KBM-7 (cell line): Measurements from ENCODE around the gene CASZ1.

Experiments
- DNase-seq: peaks from one replicate; pipeline ENCODE4 v3.0.0-alpha.2; 2015
- in situ Hi-C: fragments of 300-500 bp; cut with MboI; formaldehyde crosslinking; loops from 2 replicates; pipeline ENCODE4 v1.14.3; 2020; ENCODE audit warnings: low sequenced_read_pairs, low pct_unique_long_range_greater_than_20kb, mixed read lengths

The CASZ1 gene

DNA sequence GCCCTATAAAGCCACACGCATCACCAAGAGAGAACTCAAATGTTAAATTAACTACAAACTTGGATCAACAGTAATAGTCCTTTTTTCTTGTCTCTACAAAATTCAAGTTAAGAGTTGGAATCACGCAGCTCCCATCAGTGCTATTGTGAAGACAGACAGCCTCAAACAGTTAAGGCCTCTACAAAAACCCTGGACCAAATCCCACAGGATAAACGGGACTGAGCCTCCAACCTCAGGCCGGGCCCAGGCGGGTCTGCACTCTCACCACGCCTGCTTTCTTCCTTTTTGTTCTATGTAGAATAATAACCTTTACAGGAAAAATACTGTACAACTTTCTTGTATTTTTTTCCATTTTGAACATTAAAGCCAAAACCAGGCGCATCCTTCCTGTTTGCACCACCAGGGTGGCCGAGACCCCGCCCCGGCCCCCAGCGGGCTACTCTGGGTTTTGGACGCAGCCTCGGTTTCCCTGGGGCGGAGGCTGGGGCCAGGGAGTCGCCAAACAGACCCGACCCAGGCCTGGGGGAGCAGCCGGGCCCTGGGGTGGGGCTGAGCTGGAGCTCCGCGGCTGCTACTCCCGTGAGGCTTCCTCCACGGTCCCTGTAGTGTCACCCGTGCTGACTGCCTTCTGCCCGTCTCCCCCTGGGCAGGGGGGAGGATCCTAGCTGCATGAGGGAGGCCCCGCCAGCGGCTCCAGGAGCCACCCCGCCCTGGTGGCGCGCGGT lies 158.4 kb downstream of the CASZ1 start:
- in situ Hi-C loops = no loop called here

DNA sequence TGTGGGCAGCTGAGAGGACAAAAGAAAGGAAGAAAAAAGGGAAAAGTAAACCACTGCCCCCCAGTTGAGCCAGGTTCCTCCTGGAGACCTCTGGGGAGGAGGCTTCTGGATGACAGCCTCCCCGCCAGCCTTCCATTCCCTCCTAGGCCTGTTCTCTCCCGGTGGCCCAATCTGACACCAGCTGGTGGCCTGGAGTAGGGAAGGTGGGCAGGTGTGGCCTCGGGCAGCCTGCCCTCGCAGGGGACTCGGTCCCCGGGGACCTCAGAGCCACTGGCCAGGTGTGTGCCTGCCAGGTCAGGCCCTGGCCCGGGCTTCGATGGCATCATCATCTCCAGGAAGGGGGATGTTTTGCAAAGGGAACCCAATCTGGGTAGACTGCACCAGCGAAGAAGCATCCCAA lies 159.0 kb downstream of the CASZ1 start:
- in situ Hi-C loops = no loop called here
- DNase-seq = no peak

More for the DNA sequence above, 158.4 kb downstream of the CASZ1 start:
- no peak for DNase-seq

DNA sequence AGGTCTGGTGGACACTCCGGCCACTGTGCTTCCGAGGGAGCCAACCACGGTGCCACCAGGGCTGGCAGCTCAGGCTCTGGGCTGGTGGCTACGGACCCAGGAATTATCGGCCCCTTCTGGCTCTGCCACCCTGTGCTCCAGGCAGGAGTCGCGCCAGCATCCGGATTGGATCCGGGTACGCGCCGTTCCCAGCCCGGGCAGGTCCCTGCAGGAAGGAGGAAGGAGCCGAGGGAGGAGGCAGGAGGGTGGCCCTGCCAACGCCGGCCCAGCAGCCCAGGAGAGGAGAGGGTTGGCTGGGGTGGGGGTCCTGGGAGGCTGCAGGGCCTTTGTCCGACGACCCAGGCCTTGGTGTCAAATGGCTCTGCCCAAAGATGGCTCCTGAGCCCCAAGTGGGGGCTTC lies 160.5 kb downstream of the CASZ1 start:
- in situ Hi-C loops = no loop called here
- DNase-seq = no peak

DNA sequence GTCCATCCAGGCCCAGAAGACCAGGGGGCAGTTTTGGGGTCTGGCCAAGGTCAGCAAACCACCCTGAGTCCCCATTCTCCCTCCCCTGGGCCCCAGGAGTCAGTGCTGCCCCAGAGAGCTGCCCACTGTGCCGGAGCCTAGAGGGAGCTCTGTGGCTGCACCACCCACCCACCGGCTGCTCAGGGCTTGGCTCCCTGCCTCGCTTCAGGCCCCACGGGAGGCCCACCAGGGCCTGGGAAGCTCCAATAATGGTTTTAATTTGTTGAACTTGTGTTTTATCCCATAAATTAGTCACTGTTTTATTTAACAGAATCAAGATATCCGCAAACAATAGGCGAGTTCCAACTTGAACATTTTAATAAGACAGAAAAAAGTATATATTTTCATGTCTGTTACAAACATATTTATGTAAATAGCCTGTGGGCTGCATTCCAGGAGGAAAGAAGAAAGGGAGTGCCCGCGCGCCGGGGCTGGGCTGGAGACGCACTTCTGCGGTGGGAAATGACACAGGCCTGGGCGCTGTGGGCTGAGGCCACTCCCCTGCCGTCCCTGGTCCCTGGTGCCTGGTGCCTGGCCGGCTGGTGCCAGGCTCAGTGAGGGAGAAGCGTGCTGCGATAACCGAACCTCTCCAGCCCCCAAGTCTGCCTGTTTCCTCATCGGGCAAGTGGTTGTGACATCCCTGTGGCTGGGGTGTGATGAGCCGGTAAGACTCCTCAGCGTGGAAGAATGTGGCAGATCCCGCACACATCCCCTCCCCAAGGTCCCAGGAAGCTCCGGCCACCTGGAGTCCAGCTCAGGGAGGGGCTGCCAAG lies 161.2 kb downstream of the CASZ1 start:
- DNase-seq = no peak
- in situ Hi-C loops = no loop called here

DNA sequence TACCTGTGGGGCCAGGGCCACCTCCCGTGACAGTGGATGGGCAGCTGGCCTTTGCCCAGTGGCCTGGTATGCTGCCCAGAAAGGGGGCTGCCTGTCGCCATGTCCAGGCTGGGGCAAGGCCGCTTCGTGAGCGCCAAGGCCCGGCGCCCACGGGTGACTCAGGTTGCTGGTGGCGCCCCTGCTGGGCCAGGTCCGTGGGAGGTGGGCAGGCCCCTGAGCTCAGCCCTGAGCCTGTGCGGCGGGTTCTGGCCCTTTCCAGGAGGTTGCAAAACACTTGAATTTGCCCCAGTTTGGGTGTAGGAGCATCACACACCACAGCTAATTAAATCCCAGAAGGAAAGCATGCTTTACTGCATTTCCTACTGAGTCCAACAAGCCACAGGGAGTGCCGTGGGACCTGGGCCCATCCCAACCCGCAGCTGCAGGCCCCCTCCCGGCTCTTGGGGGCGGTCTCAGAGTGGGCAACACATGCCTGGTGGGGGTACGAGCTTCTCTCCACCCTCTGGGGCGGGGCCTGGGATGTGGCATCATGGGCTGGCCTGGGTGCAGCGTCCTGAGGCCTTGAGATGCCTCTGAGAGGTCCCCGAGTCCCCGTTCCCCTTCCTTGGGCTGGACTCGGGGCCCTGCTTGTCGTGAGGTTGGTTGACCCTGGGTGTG lies 161.9 kb downstream of the CASZ1 start:
- DNase-seq = no peak
- in situ Hi-C loops = no loop called here

DNA sequence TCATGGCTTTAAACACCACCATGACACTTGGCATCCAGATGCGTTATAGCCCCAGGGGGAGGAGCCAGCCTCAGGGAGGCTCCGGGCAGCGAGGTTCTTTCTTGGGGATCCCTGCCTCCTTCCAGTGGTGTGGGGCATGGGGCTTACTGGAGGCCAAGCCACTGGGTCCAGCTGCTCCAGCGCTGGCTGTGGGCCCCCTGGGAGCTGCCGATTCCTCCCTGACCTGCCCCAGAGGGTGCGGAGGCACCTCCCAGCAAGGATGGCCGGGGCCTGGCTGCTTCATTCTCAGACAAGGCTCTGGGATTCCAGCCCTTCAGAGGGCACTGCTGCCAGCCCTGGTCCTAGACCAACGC lies 162.4 kb downstream of the CASZ1 start:
- DNase-seq = no peak
- in situ Hi-C loops = no loop called here

DNA sequence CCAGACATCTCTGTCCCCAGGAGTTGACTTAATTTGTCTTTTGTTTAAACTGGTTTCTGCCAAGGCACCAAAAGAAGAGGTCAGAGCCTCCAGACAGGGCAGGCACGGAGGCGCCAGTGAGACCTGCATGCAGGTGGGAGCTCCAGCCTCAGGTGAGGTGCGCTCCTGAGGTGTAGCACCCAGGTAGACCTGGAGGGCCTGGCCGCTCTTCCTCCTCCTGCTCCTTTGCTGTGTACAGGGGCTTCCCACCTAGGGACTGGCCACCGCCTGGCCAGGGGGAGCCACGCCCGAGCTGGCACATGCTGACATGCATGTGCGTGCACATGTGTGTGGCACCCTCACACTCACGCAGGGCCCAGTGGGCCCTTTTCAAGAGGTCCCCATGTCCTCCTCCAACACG lies 163.0 kb downstream of the CASZ1 start:
- in situ Hi-C loops = no loop called here
- DNase-seq = no peak

DNA sequence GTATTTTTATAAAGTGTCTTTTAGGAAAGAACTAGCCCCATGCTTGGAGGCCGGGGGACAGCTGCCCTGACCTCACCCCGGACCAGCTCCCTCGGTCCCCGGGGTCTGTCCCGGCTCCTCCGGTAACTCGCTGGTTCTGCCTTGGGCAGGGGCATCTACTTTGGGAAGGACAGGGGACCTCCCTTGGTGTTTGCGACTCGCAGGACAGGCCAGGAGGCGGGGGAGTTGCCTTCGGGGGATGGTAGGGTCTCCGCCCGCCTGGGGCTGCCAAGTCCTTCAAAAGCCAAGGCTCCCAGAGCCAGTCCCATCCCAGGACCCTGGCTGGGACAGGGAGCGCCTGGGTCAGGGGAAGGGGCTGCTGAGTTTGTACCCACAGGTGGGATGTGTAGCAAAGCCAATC lies 163.8 kb downstream of the CASZ1 start:
- in situ Hi-C loops = no loop called here

DNA sequence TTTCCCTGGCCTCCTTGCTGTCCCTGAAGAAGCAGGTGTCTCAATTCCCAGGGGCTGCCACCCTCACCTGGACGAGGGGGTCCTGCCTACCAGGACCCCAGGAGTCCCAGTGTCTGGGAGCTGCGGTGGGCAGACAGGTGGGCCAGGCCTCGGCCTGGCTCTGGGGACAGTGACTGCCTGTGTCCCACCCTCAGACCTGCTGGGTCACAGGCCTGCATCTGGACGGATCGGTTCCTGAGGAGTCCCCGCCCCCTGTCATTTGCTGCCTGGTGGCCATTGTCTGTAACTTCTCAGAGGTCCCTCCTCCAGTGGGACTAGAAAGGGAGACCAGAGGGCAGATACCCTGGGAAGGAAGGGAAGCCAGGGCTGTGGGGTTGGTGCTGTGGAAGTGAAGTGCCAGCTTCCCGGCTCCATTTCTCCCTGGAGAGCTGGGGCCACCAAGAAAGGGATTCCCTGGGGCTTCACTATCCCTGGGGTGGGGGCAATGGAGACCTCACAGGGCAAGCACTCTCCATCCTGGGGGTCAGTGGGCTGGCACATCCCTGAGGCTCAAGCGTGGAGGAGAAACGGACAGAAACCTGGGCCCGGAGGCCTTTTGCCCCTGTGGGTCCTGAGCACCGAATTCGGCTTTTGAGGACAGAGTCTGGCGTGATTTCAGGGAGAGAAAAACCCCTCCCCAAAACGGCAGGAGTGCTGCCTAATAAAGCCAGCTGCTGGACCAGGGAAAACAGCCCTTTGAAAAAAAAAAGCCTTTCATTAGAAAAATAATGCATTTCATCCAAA lies 164.4 kb downstream of the CASZ1 start:
- in situ Hi-C loops = no loop called here
- no peak for DNase-seq

More for the DNA sequence above, 163.8 kb downstream of the CASZ1 start:
- no peak for DNase-seq

DNA sequence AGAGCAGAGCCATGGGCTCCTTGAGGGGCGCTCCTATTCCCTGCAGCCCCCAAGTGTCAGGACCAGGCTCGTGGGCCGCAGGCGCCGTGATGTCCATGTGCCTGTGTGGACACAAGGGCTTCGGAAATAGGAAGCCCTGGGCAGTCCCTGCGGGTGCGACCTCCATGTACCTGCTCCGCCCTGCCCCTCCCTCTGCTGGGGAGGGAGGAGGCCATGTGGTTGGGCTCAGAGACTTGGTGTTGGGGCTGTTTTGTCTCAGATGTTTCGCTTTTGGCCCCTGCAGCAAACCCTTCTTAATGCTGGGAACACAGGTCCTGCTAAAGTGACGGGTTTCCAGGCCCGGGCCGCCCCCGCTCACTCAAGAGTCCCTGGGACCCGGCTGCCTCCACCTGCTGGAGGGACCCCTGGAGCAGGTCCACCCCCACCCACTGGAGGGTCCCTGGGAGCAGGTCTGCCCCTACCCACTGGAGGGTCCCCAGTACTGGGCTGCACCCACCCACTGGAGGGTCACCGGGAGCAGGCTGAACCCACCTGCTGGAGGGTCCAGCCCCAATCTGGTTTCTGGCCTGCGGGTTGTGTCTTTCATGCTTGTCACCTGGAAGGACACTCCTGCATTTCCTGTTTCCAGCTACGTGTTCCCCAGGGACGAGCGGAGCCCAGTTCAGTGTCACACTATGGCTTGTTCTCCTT lies 165.2 kb downstream of the CASZ1 start:
- in situ Hi-C loops = no loop called here
- DNase-seq = no peak

DNA sequence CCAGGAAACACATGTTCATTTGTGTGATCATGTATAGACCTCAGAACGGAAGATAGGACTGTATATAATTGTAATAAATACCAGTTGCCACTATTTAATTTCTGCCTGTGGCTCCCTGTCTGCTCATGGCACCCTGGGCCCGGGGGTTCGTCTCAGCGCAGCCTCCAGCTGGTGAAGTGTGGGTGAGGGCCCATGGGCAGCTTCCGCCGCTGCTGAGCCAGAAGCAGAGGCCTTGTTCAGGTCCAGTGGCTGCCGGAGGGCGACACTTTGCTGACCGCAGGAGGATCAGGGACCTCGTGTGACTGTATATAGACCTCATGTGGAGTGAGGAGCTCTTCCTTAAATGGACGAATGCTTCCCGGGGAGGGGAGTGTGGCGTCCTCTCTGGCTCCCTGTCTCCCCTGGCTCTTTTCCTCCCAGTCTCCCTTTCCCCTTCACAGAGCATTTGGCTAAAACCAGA lies 165.8 kb downstream of the CASZ1 start:
- no peak for DNase-seq

DNA sequence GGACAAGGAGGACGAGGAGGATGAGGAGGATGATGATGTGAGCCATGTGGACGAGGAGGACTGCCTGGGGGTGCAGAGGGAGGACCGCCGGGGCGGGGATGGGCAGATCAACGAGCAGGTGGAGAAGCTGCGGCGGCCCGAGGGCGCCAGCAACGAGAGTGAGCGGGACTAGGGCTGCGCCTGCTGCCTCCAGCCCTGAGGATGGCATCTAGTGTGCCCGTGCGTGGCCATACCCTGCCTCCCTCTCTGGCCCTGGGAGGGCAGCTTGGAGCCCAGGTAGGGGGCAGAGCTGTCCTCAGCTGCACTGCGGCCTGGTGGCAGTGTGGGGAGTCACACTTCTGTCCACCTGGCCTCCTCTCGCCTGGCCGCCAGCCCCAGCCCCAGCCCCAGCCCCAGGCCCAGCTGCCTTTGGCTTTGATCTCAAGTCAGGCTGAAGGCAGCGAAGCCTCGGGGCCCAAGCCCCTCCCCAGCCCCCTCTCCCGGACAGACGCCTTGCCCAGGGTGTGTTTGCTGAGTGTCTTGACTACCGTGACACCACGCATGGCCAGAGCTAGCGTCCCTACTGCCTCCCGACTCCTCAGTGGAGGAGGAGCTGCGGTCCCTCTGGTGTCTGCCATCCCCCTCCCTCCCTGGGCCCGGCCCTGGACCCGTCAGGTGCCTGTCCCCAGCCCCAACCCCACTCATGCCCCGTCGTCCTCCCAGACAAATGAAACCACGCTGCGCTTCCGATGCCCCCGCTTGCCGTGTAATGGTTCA lies 166.5 kb downstream of the CASZ1 start:
- in situ Hi-C loops = no loop called here
- DNase-seq = no peak

More for the DNA sequence above, 165.8 kb downstream of the CASZ1 start:
- in situ Hi-C loops = no loop called here

DNA sequence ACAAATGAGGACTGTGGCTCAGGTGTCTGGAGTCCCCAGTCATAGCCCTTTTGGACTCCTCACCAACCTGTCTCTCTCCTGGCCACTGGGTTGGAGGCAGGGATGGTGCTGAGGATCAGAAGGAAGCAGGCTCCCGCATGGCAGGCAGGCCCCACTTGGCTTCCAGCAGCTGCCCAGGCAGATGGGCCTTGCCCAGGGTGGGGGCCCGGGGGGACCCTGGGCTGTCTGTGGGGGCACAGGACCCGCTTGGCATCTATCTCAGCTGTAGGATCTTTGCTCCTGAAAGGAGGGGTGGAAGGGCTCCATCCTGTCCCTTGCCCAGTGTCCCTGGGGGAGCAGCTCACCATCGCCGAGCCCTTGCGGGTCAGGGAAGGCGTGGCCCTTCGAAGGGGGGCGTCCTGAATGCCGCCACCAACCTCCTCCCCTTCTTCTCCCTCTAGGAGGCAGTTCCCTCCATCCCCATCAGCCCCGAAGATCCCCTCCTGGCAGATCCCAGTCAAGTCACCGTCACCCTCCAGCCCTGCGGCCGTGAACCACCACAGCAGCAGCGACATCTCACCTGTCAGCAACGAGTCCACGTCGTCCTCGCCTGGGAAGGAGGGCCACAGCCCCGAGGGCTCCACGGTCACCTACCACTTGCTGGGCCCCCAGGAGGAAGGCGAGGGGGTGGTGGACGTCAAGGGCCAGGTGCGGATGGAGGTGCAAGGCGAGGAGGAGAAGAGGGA lies 167.2 kb downstream of the CASZ1 start:
- no peak for DNase-seq
- in situ Hi-C loops = no loop called here

DNA sequence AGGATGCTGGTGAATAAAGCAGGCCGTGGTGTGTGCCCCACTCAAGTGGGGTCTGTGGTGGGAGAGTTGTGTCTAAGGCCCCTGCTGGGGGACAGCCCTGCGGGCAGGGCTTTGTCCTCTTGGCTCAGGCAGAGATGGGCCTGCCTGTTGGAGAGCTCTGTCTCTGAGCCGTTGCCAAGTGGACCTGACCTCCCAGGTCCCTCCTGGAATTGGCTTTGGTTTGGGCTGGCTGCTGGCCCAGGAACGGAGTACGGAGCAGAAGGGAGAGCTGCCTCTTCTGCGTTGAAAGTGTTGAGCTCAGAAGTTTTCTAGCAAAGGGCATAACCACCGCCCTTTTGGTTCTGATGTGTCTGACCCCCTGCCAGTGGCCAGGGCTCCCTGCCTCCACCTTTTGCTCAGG lies 167.8 kb downstream of the CASZ1 start:
- DNase-seq = no peak
- in situ Hi-C loops = no loop called here

DNA sequence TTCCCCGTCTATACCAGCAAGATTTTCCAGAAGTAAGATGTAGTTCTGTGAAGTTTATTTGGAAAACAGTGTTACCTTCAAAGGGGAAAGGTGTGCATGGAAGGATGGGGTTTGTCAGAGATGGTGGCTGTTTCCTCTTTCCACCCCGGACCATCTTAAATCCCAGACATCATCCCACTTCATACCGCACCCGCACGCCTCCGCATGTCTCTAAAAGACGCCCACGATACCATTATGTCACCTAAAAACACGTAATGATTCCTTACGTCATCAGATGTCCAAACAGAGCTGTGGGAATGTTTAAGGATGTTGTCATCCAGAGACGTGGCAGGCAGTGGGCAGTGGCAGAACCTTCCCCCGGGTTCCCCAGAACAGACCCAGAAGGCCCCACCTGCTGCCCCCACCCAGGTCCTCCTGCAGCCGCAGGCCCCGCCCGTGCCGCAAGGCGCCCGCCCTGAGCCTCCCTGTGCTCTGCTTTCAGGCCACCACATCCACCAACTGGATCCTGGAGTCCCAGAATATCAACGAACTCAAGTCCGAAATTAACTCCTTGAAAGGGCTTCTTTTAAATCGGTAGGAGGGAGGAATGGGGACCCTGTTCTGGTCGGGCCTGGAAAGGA lies 169.5 kb downstream of the CASZ1 start:
- in situ Hi-C loops = no loop called here
- DNase-seq = no peak

DNA sequence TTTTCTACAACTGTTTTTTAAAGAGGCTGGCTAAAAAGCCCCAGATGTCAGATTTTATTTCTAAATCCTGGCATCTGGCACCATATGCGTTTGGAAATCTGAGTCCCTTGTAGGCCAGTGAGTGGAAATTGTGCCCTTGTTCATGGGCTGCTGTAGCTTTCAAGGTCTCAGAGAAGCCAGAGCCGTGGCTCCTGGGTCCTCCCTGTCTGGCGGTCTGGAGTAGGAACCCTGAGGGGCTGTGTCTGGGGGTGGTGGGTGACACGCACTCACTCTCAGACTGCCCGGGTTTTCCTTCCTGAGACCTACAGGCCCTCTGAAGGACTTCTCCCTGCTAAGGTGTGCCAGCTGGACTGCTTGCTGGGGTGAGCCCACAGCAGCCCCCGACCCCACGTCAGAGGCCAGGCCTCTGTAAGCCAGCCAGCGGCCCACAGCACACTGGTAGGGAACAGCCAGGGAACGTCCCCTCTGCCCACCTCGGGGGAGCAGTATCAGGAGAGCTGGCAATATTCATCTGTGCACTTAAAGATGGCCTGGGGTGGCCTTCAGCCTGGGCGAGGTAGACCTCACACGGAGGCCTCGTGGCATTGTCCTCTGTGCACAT lies 170.2 kb downstream of the CASZ1 start:
- in situ Hi-C loops = no loop called here
- no peak for DNase-seq

DNA sequence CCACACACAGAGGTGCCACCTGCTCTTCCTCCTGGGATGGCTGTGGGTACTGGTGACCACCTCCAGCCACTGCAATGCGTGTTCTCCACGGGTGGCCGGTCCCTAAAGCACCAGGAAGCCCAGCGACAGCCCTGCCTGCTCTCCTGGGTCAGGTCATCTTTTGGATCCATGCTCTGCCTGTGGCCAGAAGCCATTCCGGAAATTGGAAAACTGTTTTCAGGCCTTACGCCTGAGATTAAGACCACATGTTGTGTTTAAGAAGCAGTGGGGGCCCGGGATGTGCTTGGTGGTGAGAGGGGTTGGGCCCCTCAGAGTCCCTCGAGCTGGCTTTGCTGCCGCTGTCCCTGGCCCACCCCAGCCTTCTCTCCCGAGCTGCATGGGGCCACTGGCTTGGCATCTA lies 170.9 kb downstream of the CASZ1 start:
- DNase-seq = no peak
- in situ Hi-C loops = no loop called here
